ENCODE measurements around the gene MFAP4. TPM values are rescaled to one million over a fixed set of nuclear protein-coding genes. Genes with fewer than 3 reads are reported as not detected.

Gene MFAP4
- total RNA-seq, 1 experiment from 2014 or later: 1.5 TPM

GRCh38 chr17:19357761-19358160 is 29.2 kb downstream of the MFAP4 start:
- Histone ChIP-seq H3T11ph (ENCODE audit: low read length) (no peak overlapping the region), H3K56ac (ENCODE audit: insufficient read length, low read depth, low read length) (no peak overlapping the region), H4K8ac (replicated peaks; ENCODE audit: insufficient read length, low read depth, low read length) (no peak overlapping the region), H4K20me1 (ENCODE audit: control insufficient read depth, insufficient read depth, insufficient read length) (no peaks in the 10 kb centered on the region), H2AFZ (ENCODE audit: low read length) (no peak overlapping the region), H3K79me2 (ENCODE audit: insufficient read depth, low read length) (0 out of 2 replicates have a peak, but pooled peaks cover 2% of the 10 kb centered on the region), H2BK12ac (ENCODE audit: insufficient read length, low read depth, low read length) (no peak overlapping the region), H4K91ac (ENCODE audit: insufficient read length, low read depth, low read length) (no peak overlapping the region), H3K9ac (ENCODE audit: extremely low read depth, insufficient read length, low read length) (no peak overlapping the region), H2BK15ac (ENCODE audit: low read depth, low read length) (no peak overlapping the region), H2BK120ac (ENCODE audit: low read depth, low read length, poor library complexity, severe bottlenecking) (no peak overlapping the region), H3K23ac (ENCODE audit: insufficient read length, low read depth, low read length) (no peak overlapping the region), H2BK20ac (ENCODE audit: low read depth, low read length, poor library complexity, severe bottlenecking) (no peak overlapping the region), H3K27me3 (ENCODE audit: insufficient read depth, low read length) (no peaks in the 10 kb centered on the region), H3K4me1 (ENCODE audit: insufficient read depth, low read length) (no peaks in the 10 kb centered on the region), H3K23me2 (ENCODE audit: insufficient read length, low read depth, low read length, poor library complexity, severe bottlenecking) (no peaks in the 10 kb centered on the region), H3K79me1 (ENCODE audit: insufficient read depth, low read depth, low read length, poor library complexity, severe bottlenecking) (no peaks in the 10 kb centered on the region), H3K14ac (ENCODE audit: insufficient read depth, low read length) (no peak overlapping the region), H3K4me2 (ENCODE audit: insufficient read depth, insufficient read length, low read length) (no peak overlapping the region), H3K27ac (ENCODE audit: insufficient read length, low read depth, low read length) (no peak overlapping the region), H4K5ac (ENCODE audit: insufficient read length, low read depth, low read length) (no peak overlapping the region), H3K4ac (ENCODE audit: low read depth, low read length) (no peak overlapping the region), H2AK5ac (ENCODE audit: insufficient read length, low read length) (no peak overlapping the region), H2BK5ac (ENCODE audit: insufficient read length, low read length) (no peak overlapping the region), H3K18ac (ENCODE audit: insufficient read length, low read depth, low read length) (no peak overlapping the region), H3K9me3 (ENCODE audit: control insufficient read depth, low read depth, low read length) (no peaks in the 10 kb centered on the region)
- peaks cover 9 to 35% (median 34%) of the 10 kb centered on the region in 3 experiments; a peak in 6 of 7 replicates for H3K36me3 Mint-ChIP-seq (ENCODE audit: insufficient read depth in 1 of 3, low read depth in 3 of 3)
- WGBS (ENCODE audit: extremely low coverage, insufficient read length, low lambda C conversion rate): no CpG with 5 or more reads among the region's 7 CpGs
- H3K27me3 Mint-ChIP-seq (ENCODE audit: low read depth): no peaks in the 10 kb centered on the region
- no peak for DNase-seq
- no peaks in the 10 kb centered on the region for H3K9me3 Mint-ChIP-seq
- H3K4me3 Mint-ChIP-seq: no peak overlapping the region
- TF ChIP-seq CTCF (conservative IDR thresholded peaks at IDR 0.05): no peak
- no peak overlapping the region for H3K27ac Mint-ChIP-seq
- peaks cover 7 to 9% of the 10 kb centered on the region in 2 experiments for H3K4me1 Mint-ChIP-seq

Measured in H9 (cell line).